Tibial nerve (tissue), 4 donors: ENCODE data around the gene OR1M1.

Source experiments
- EP300 ChIP-seq, 2 donors: sonication (generic); formaldehyde crosslinking; IDR thresholded peaks; one replicate each; pipeline ENCODE4 v1.6.1; 2017; ENCODE audit warnings: antibody characterized with exemption in 2 of 2, mild to moderate bottlenecking in 1 of 2
- POLR2A ChIP-seq, 2 donors: fragments of 450-650 bp; IDR thresholded peaks; one replicate each; pipeline ENCODE4 v1.6.1; 2017; ENCODE audit warnings: antibody characterized with exemption in 2 of 2, mild to moderate bottlenecking in 2 of 2, moderate library complexity in 2 of 2
- TF ChIP-seq, protein P1 (sequence below), 5 experiments: fragments of 200-600 bp in 3 of 5; fragments of 450-650 bp in 2 of 5; sonication (generic) in 3 of 5; IDR thresholded peaks; one replicate each; pipeline ENCODE4 v1.5.1; 2016 to 2019; ENCODE audit warnings: antibody characterized with exemption in 5 of 5, mild to moderate bottlenecking in 3 of 5, moderate library complexity in 2 of 5

DNA sequence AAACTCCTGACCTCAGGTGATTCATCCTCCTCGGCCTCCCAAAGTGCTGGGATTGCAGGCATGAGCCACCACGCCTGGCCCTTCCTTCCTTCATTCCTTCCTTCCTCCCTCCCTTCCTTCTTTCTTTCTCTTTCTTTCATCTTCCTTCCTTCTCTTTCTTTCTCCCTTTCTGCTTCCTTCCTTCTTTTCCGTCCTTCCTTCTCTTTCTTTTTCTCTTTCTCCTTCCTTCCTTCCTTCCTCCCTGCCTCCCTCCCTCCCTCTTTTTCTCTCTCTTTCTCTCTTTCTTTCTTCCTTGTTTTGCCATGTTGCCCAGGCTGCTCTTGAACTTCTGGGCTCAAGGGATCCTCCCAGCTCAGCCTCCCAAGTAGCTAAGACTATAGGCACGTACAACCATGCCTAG is 40.2 kb upstream of the OR1M1 start:
- TF ChIP-seq EP300 (IDR thresholded peaks at IDR 0.05) (no peak), POLR2A (IDR thresholded peaks at IDR 0.05) (no peak)
- TF ChIP-seq, protein P1, sequence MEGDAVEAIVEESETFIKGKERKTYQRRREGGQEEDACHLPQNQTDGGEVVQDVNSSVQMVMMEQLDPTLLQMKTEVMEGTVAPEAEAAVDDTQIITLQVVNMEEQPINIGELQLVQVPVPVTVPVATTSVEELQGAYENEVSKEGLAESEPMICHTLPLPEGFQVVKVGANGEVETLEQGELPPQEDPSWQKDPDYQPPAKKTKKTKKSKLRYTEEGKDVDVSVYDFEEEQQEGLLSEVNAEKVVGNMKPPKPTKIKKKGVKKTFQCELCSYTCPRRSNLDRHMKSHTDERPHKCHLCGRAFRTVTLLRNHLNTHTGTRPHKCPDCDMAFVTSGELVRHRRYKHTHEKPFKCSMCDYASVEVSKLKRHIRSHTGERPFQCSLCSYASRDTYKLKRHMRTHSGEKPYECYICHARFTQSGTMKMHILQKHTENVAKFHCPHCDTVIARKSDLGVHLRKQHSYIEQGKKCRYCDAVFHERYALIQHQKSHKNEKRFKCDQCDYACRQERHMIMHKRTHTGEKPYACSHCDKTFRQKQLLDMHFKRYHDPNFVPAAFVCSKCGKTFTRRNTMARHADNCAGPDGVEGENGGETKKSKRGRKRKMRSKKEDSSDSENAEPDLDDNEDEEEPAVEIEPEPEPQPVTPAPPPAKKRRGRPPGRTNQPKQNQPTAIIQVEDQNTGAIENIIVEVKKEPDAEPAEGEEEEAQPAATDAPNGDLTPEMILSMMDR (IDR thresholded peaks at IDR 0.05) = no peak
